SU-DHL-6 (cell line): Measurements from ENCODE around the gene NEURL1B.

ENCODE experiments used
- CTCF ChIP-seq: fragments of 200-600 bp; sonication (generic); IDR thresholded peaks from one replicate; pipeline ENCODE4 v1.5.1; 2017; ENCODE audit warnings: antibody characterized with exemption, mild to moderate bottlenecking, low read length, moderate library complexity; ENCODE audit not compliant: insufficient read depth, poor library complexity, severe bottlenecking
- EZH2phosphoT487 ChIP-seq: fragments of 200-600 bp; sonication (generic), shearing (Covaris generic); conservative IDR thresholded peaks from 2 replicates; pipeline ENCODE4 v1.6.1; 2018; ENCODE audit warnings: mild to moderate bottlenecking, antibody characterized with exemption, low read length, moderate library complexity, mixed read lengths

- no peak for TF ChIP-seq CTCF
- no peak for TF ChIP-seq EZH2phosphoT487
Observed at GRCh38 chr5:172705576-172706084, 64.6 kb downstream of the NEURL1B start.
